Caco-2 (cell line): ENCODE data around the gene TOMM7. TPM values are rescaled to one million over a fixed set of nuclear protein-coding genes. Genes with fewer than 3 reads are reported as not detected.

Source experiments
- Bru-seq: library from RNA; stranded (reverse); fragments of 400-500 nt; gene quantifications from one replicate; lab custom pipeline; 2021; lab: Mats Ljungman, UMichigan
- BruChase-seq, 2 experiments: library from RNA; stranded (reverse); fragments of 400-500 nt; gene quantifications; one replicate each; lab custom pipeline; 2021; lab: Mats Ljungman, UMichigan
- BruUV-seq: library from RNA; stranded (reverse); fragments of 400-500 nt; replicated peaks from 2 replicates; lab custom pipeline; 2021; lab: Mats Ljungman, UMichigan
- CTCF ChIA-PET: fragments of 300-600 bp; sonication (Branson Sonifier 250); formaldehyde crosslinking; loops from one replicate; lab custom pipeline; 2022; ENCODE audit warnings: antibody characterized with exemption; lab: Charles Lee
- POLR2A ChIA-PET: fragments of 300-600 bp; sonication (Branson Sonifier 250); formaldehyde crosslinking; loops from one replicate; lab custom pipeline; 2022; ENCODE audit warnings: antibody characterized with exemption; lab: Charles Lee
- DNase-seq, 2 experiments: peaks; one replicate each; pipeline versions ENCODE4 v3.0.0 to v3.0.0-alpha.2; 2020 to 2022
- H3K27me3 ChIP-seq: replicated peaks from 2 replicates; pipeline ENCODE4 v1.6.0; 2011; ENCODE audit warnings: low read length; ENCODE audit not compliant: control insufficient read depth, insufficient read depth
- H3K36me3 ChIP-seq: 2 replicates; pipeline ENCODE4 v1.5.1; 2011; ENCODE audit warnings: low read length; ENCODE audit not compliant: control insufficient read depth, insufficient read depth
- H3K4me1 ChIP-seq: fragments of 250-450 bp; sonication (Bioruptor Pico); 2 replicates; pipeline ENCODE4 v1.5.1; 2020; ENCODE audit warnings: mild to moderate bottlenecking
- H3K4me3 ChIP-seq: 2 replicates; pipeline ENCODE4 v1.5.1; 2011; ENCODE audit warnings: low read depth, mild to moderate bottlenecking, control low read depth, low read length
- H3K9me3 ChIP-seq: fragments of 250-450 bp; sonication (Bioruptor Pico); 2 replicates; pipeline ENCODE4 v1.5.1; 2020; ENCODE audit warnings: mild to moderate bottlenecking, moderate library complexity
- H3K27ac Mint-ChIP-seq: one replicate; pipeline ENCODE4 v1.8.0; 2022; ENCODE audit warnings: mixed read lengths; ENCODE audit not compliant: unreplicated experiment
- H3K27me3 Mint-ChIP-seq: one replicate; pipeline ENCODE4 v1.8.0; 2022; ENCODE audit warnings: mixed read lengths; ENCODE audit not compliant: insufficient read depth, unreplicated experiment
- H3K36me3 Mint-ChIP-seq: one replicate; pipeline ENCODE4 v1.8.0; 2022; ENCODE audit warnings: mild to moderate bottlenecking, mixed read lengths; ENCODE audit not compliant: insufficient read depth, unreplicated experiment
- H3K4me1 Mint-ChIP-seq: one replicate; pipeline ENCODE4 v1.8.0; 2022; ENCODE audit warnings: low read depth, mixed read lengths; ENCODE audit not compliant: unreplicated experiment
- H3K4me3 Mint-ChIP-seq: one replicate; pipeline ENCODE4 v1.8.0; 2022; ENCODE audit warnings: mild to moderate bottlenecking, moderate library complexity, mixed read lengths; ENCODE audit not compliant: unreplicated experiment
- H3K9me3 Mint-ChIP-seq: one replicate; pipeline ENCODE4 v1.8.0; 2022; ENCODE audit warnings: mixed read lengths; ENCODE audit not compliant: unreplicated experiment
- CTCF ChIP-seq, 2 experiments: fragments of 200-600 bp in 1 of 2; IDR thresholded peaks; 1 replicate in 1 of 2; 2 replicates in 1 of 2; pipeline versions ENCODE4 v1.5.1 to v1.8.0; 2011 to 2022; ENCODE audit warnings: antibody characterized with exemption in 1 of 2, control low read depth in 1 of 2, inconsistent platforms in 1 of 2, low read depth in 1 of 2, low read length in 1 of 2, mild to moderate bottlenecking in 1 of 2, moderate library complexity in 1 of 2; ENCODE audit not compliant: insufficient read depth in 1 of 2, severe bottlenecking in 1 of 2, unreplicated experiment in 1 of 2
- intact Hi-C: fragments of 100-400 bp; cut with micrococcal nuclease; formaldehyde crosslinking; loops from one replicate; pipeline ENCODE4 v1.10.0; 2022; ENCODE audit not compliant: unreplicated experiment
- long read RNA-seq: library from polyadenylated mRNA; stranded (forward); transcript quantifications from one replicate; pipeline ENCODE4 v2.0.0, GENCODE V29; 2022
- total RNA-seq: library from RNA; stranded (reverse); gene quantifications from 2 replicates; pipeline ENCODE4 v1.2.3, GENCODE V29; 2022

Gene TOMM7
- total RNA-seq (192 and 220 TPM in 2 replicates), Bru-seq, nascent RNA (percentile 93 among the genes with signal in this experiment), BruChase-seq, experiment 1, labeled RNA remaining after a 2-hour chase (percentile 81 among the genes with signal in this experiment), BruChase-seq, experiment 2, labeled RNA remaining after a 6-hour chase (percentile 80 among the genes with signal in this experiment)
- long read RNA-seq, transcript TOMM7-201 (3 exons, 778 nt) = major isoform, 85 of 88 reads
- long read RNA-seq, partial matches to known transcripts = 2 of 88 reads
- long read RNA-seq, other reads (novel, unspliced or antisense) = 0 of 88 reads

GRCh38 chr7:22822486-22823141, at the start of gene TOMM7:
Gene TOMM7, minus strand, starts transcription at chr7:22822849. Its CDS starts 70 bp downstream, at chr7:22822779.
- H3K9me3 Mint-ChIP-seq = no peaks in the 10 kb centered on the region

DNA sequence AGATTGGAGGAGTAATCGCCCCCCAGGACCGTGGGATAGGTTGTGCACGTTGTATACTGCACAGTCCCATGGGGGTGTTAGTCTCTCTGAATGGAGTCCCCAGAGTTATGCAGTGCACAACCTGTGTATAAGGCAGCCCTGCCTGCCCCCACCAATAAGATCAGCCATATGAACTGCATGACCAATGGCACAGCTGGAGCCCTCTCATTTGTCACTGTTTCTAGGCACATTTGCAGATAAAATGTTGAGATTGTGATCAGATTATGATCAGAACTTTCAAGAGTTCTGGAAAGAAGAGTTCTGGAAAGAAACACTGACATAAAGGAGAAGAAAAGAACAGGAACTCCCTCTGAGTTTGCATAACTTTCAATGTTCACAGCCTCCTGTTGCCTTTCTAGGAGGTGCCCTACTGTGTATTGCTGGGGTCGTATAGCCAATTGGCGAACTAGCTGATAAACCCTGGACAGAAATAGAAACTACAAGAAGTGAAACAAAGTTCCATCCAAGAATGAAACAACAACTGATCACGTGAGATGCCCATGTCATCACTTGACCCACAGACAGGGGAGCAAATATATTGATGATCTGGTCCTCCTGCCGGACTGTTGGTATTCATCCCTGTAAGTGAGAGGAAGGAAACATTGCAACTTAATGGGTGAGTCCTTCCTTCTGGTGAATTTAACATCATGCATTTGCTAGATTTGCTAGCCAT, 49.6 kb upstream of the TOMM7 start:
- POLR2A ChIA-PET = no interaction called here
- no TSS peak for BruUV-seq

More at GRCh38 chr7:22822486-22823141, at the start of gene TOMM7:
- intact Hi-C loops = loop anchor here (1.0 to 5.0 kb wide), 4 partner anchors 36 to 235 kb away; partner anchors contain the start of gene HYCC1
- peak in 1 of 2 experiments; percentile 28 for TF ChIP-seq CTCF (IDR thresholded peaks at IDR 0.05; ENCODE audit: insufficient read depth in 1 of 2, low read depth in 1 of 2, low read length in 1 of 2, severe bottlenecking in 1 of 2, unreplicated experiment in 1 of 2)
- ChIA-PET CTCF (interaction anchor here (0.6 to 1.4 kb wide), 6 partner anchors 10 to 262 kb away, joined by 3 to 5 read pairs (median 4); no protein-coding TSS in a partner anchor), POLR2A (interaction anchor here (0.6 to 0.8 kb wide), 5 partner anchors 12 to 260 kb away, joined by 3 to 5 read pairs (median 4); no protein-coding TSS in a partner anchor)
- no peaks in the 10 kb centered on the region for H3K27me3 Mint-ChIP-seq
- no peaks in the 10 kb centered on the region for H3K9me3 ChIP-seq
- peak within 1 kb of the TSS; percentile 95 for H3K4me3 Mint-ChIP-seq
- H3K36me3 Mint-ChIP-seq = peaks cover 23% of the 10 kb centered on the region
- peak within 1 kb of the TSS; percentile 89 for H3K4me3 ChIP-seq
- H3K4me1 ChIP-seq = peaks cover 8% of the 10 kb centered on the region; the same call in 1 of the 2 replicates
- H3K27ac Mint-ChIP-seq = peak within 1 kb of the TSS; percentile 98
- H3K27me3 ChIP-seq = no peaks in the 10 kb centered on the region
- peaks cover 23% of the 10 kb centered on the region for H3K4me1 Mint-ChIP-seq
- no peaks in the 10 kb centered on the region for H3K36me3 ChIP-seq
- DNase-seq = peak; percentile 92 to 95
- no TSS peak for BruUV-seq

More for the DNA sequence above, 49.6 kb upstream of the TOMM7 start:
- H3K27me3 ChIP-seq = no peaks in the 10 kb centered on the region
- intact Hi-C loops = no loop called here
- H3K9me3 ChIP-seq = no peaks in the 10 kb centered on the region
- no peaks in the 10 kb centered on the region for H3K4me1 ChIP-seq
- H3K27me3 Mint-ChIP-seq = no peaks in the 10 kb centered on the region
- no peak for DNase-seq
- H3K36me3 ChIP-seq = no peaks in the 10 kb centered on the region
- no peak overlapping the region for H3K27ac Mint-ChIP-seq
- no peak for TF ChIP-seq CTCF (IDR thresholded peaks at IDR 0.05; ENCODE audit: insufficient read depth in 1 of 2, low read depth in 1 of 2, low read length in 1 of 2, severe bottlenecking in 1 of 2, unreplicated experiment in 1 of 2)
- H3K4me3 Mint-ChIP-seq = no peak overlapping the region
- no peaks in the 10 kb centered on the region for H3K36me3 Mint-ChIP-seq
- CTCF ChIA-PET = no interaction called here
- H3K9me3 Mint-ChIP-seq = no peaks in the 10 kb centered on the region
- H3K4me1 Mint-ChIP-seq = no peaks in the 10 kb centered on the region
- H3K4me3 ChIP-seq = no peak overlapping the region
